OCI-M2 (cell line): ENCODE results near the gene TEDC1.

Source experiments
- DNase-seq: peaks from one replicate; lab custom pipeline; 2025; ENCODE audit not compliant: unreplicated experiment; lab: John Stamatoyannopoulos, UW

Gene TEDC1

GRCh38 chr14:105456736-105457617 is 34.1 kb upstream of the TEDC1 start:
- DNase-seq = no peak

GRCh38 chr14:105458010-105458409 is 33.0 kb upstream of the TEDC1 start:
- DNase-seq = no peak

GRCh38 chr14:105458571-105458970 is 32.5 kb upstream of the TEDC1 start:
- DNase-seq = no peak

GRCh38 chr14:105460116-105460515 is 30.9 kb upstream of the TEDC1 start:
- DNase-seq = no peak

GRCh38 chr14:105460616-105461015 is 30.4 kb upstream of the TEDC1 start:
- no peak for DNase-seq

- no peak for DNase-seq
These were observed 29.1 kb upstream of the TEDC1 start for GRCh38 chr14:105461903-105462302.

- DNase-seq = no peak
These were observed 26.5 kb upstream of the TEDC1 start for GRCh38 chr14:105464501-105464900.

- DNase-seq = no peak
These were observed 25.6 kb upstream of the TEDC1 start for GRCh38 chr14:105465209-105466031.

- DNase-seq = no peak
These were observed 24.4 kb upstream of the TEDC1 start for GRCh38 chr14:105466531-105467248.

GRCh38 chr14:105467249-105467941 is 23.7 kb upstream of the TEDC1 start:
- DNase-seq = no peak

GRCh38 chr14:105467942-105468471 is 23.0 kb upstream of the TEDC1 start:
- no peak for DNase-seq

- DNase-seq = no peak
These were observed 22.3 kb upstream of the TEDC1 start for GRCh38 chr14:105468621-105469241.

- no peak for DNase-seq
These were observed 21.3 kb upstream of the TEDC1 start for GRCh38 chr14:105469456-105470349.

- DNase-seq = no peak
These were observed 20.4 kb upstream of the TEDC1 start for GRCh38 chr14:105470350-105471296.

GRCh38 chr14:105471297-105471821 is 19.7 kb upstream of the TEDC1 start:
- peak; percentile 17 for DNase-seq

- DNase-seq = no peak
These were observed 19.1 kb upstream of the TEDC1 start for GRCh38 chr14:105471823-105472485.

GRCh38 chr14:105472486-105472991 is 18.5 kb upstream of the TEDC1 start:
- no peak for DNase-seq
